ENCODE results near the gene P4HA1.

DNA sequence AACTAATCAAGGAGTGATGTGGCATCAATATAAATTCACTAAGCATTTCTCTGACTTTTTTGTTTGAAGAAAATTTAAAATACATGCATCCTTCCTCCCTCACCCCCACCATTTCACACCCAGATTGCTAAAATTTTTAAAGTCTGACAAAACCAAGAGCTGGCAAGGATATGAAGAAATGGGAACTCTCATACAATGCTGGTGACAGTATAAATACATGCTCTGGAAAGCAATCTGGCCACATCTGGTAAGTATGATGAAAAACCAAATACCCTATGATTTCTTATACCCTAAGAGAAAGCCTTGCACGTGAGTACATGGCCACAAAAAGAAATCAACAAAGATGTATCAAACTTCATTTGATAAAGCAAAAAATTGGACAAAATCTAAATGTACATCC lies 31.2 kb downstream of the P4HA1 start:
- TF ChIP-seq JUN (CRISPR knock-in tag; IDR thresholded peaks at IDR 0.05), result no peak
- TF ChIP-seq, protein P1, sequence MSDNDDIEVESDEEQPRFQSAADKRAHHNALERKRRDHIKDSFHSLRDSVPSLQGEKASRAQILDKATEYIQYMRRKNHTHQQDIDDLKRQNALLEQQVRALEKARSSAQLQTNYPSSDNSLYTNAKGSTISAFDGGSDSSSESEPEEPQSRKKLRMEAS (CRISPR knock-in tag; IDR thresholded peaks at IDR 0.05), result no peak
- no peak for TF ChIP-seq CTCF (IDR thresholded peaks at IDR 0.05)
- no peak for TF ChIP-seq NFYB (CRISPR knock-in tag; conservative IDR thresholded peaks at IDR 0.05; ENCODE audit: low read depth)
- TF ChIP-seq, protein P2, sequence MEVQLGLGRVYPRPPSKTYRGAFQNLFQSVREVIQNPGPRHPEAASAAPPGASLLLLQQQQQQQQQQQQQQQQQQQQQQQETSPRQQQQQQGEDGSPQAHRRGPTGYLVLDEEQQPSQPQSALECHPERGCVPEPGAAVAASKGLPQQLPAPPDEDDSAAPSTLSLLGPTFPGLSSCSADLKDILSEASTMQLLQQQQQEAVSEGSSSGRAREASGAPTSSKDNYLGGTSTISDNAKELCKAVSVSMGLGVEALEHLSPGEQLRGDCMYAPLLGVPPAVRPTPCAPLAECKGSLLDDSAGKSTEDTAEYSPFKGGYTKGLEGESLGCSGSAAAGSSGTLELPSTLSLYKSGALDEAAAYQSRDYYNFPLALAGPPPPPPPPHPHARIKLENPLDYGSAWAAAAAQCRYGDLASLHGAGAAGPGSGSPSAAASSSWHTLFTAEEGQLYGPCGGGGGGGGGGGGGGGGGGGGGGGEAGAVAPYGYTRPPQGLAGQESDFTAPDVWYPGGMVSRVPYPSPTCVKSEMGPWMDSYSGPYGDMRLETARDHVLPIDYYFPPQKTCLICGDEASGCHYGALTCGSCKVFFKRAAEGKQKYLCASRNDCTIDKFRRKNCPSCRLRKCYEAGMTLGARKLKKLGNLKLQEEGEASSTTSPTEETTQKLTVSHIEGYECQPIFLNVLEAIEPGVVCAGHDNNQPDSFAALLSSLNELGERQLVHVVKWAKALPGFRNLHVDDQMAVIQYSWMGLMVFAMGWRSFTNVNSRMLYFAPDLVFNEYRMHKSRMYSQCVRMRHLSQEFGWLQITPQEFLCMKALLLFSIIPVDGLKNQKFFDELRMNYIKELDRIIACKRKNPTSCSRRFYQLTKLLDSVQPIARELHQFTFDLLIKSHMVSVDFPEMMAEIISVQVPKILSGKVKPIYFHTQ (CRISPR knock-in tag; IDR thresholded peaks at IDR 0.05), result no peak
- no peak for TF ChIP-seq FOXP4 (CRISPR knock-in tag; IDR thresholded peaks at IDR 0.05)

Measured in WTC11 (cell line).